Fibroblast of the aortic adventitia (primary cell): ENCODE measurements around the gene LIN37. TPM values are rescaled to one million over a fixed set of nuclear protein-coding genes. Genes with fewer than 3 reads are reported as not detected.

ENCODE experiments used
- DNase-seq: peaks from one replicate; pipeline ENCODE4 v3.0.0-alpha.2; 2010; ENCODE audit warnings: low read depth
- H3K4me3 ChIP-seq: 2 replicates; pipeline ENCODE4 v1.5.1; 2011; ENCODE audit warnings: low read depth, mild to moderate bottlenecking, control low read depth, low read length, moderate library complexity
- CTCF ChIP-seq: IDR thresholded peaks from 2 replicates; pipeline ENCODE4 v1.5.1; 2011; ENCODE audit warnings: mild to moderate bottlenecking, low read length, control low read depth, inconsistent platforms; ENCODE audit not compliant: insufficient read depth
- total RNA-seq: library from RNA; depleted of rRNA; stranded (reverse); fragments of >200 nt; gene quantifications from 2 replicates; pipeline ENCODE4 v1.2.3, GENCODE V29; 2012; ENCODE audit warnings: low replicate concordance

Gene LIN37
- total RNA-seq, 1 donor, result 15.3 TPM

- TF ChIP-seq CTCF, result no peak
- H3K4me3 ChIP-seq, result no peak overlapping the region
- no peak for DNase-seq
Measured at GRCh38 chr19:35796645-35797542, 48.5 kb downstream of the LIN37 start.

- DNase-seq, result no peak
- no peak overlapping the region for H3K4me3 ChIP-seq
- no peak for TF ChIP-seq CTCF
Measured at GRCh38 chr19:35797663-35798062, 49.3 kb downstream of the LIN37 start.

GRCh38 chr19:35801828-35802227 is 53.5 kb downstream of the LIN37 start:
- DNase-seq, result no peak
- TF ChIP-seq CTCF, result no peak
- no peak overlapping the region for H3K4me3 ChIP-seq

Other genes with a start within 250 kb of the LIN37 start
- 11.4 and 63.0 TPM in 2 replicates for gene DMKN, start 234.9 kb upstream of the LIN37 start, total RNA-seq
- gene SBSN, start 220.3 kb upstream of the LIN37 start, total RNA-seq, result 4.1 and 13.2 TPM in 2 replicates
- gene GAPDHS, start 215.1 kb upstream of the LIN37 start, total RNA-seq, result not detected in 2 replicates
- gene TMEM147, start 202.9 kb upstream of the LIN37 start, total RNA-seq, result 25.0 and 63.7 TPM in 2 replicates
- gene ATP4A, start 184.9 kb upstream of the LIN37 start, total RNA-seq, result not detected in 2 replicates
- gene PMIS2, start 162.4 kb upstream of the LIN37 start, total RNA-seq, result not detected in 2 replicates
- 5.7 and 9.9 TPM in 2 replicates for gene HAUS5, start 135.8 kb upstream of the LIN37 start, total RNA-seq
- 43.0 and 65.2 TPM in 2 replicates for gene RBM42, start 119.5 kb upstream of the LIN37 start, total RNA-seq
- gene ETV2, start 106.8 kb upstream of the LIN37 start, total RNA-seq, result 0.81 and 1.6 TPM in 2 replicates
- 104 and 327 TPM in 2 replicates for gene COX6B1, start 100.3 kb upstream of the LIN37 start, total RNA-seq
- gene UPK1A, start 82.1 kb upstream of the LIN37 start, total RNA-seq, result not detected in 2 replicates
- gene ZBTB32, start 44.0 kb upstream of the LIN37 start, total RNA-seq, result not detected in 2 replicates
- gene KMT2B, start 30.6 kb upstream of the LIN37 start, total RNA-seq, result 6.8 and 14.9 TPM in 2 replicates
- gene IGFLR1, start 6.1 kb upstream of the LIN37 start, total RNA-seq, result 1.3 and 1.9 TPM in 2 replicates
- 5.8 and 7.1 TPM in 2 replicates for gene U2AF1L4, start 3.2 kb upstream of the LIN37 start, total RNA-seq
- gene PSENEN, start 2.9 kb upstream of the LIN37 start, total RNA-seq, result 14.7 and 19.5 TPM in 2 replicates
- gene HSPB6, start 8.5 kb downstream of the LIN37 start, total RNA-seq, result 297 and 713 TPM in 2 replicates
- gene PROSER3, start 9.6 kb downstream of the LIN37 start, total RNA-seq, result 4.5 and 10.8 TPM in 2 replicates
- 5.3 and 7.4 TPM in 2 replicates for gene ARHGAP33, start 27.0 kb downstream of the LIN37 start, total RNA-seq
- not detected in 2 replicates for gene PRODH2, start 64.3 kb downstream of the LIN37 start, total RNA-seq
- gene NPHS1, start 103.9 kb downstream of the LIN37 start, total RNA-seq, result not detected in 2 replicates
- 0.25 TPM in 1 of 2 replicates, not detected in the other for gene KIRREL2, start 108.3 kb downstream of the LIN37 start, total RNA-seq
- gene APLP1, start 120.0 kb downstream of the LIN37 start, total RNA-seq, result 4.1 and 8.6 TPM in 2 replicates
- gene NFKBID, start 152.0 kb downstream of the LIN37 start, total RNA-seq, result 2.5 and 3.7 TPM in 2 replicates
- 0.81 and 2.7 TPM in 2 replicates for gene HCST, start 154.0 kb downstream of the LIN37 start, total RNA-seq
- gene TYROBP, start 159.7 kb downstream of the LIN37 start, total RNA-seq, result not detected in 2 replicates
- 5.9 and 9.3 TPM in 2 replicates for gene LRFN3, start 187.8 kb downstream of the LIN37 start, total RNA-seq
- 12.7 and 38.7 TPM in 2 replicates for gene SDHAF1, start 246.6 kb downstream of the LIN37 start, total RNA-seq